GM12878 (cell line): ENCODE data around the gene C19orf12. TPM values are rescaled to one million over a fixed set of nuclear protein-coding genes. Genes with fewer than 3 reads are reported as not detected.
A peak's percentile ranks its signal among the peaks of the same experiment; 100 is the strongest.
"Not testable (repeated sequence)": the region's sequence is repeated elsewhere in the genome, so short reads cannot be mapped to it uniquely, and the experiment has no call there.

Experiments
- ATAC-seq: fragments of 200-7000 bp; cut with Tn5 transposase; 3 replicates; pipeline ENCODE4 v1.9.1; 2020; ENCODE audit warnings: mild to moderate bottlenecking, moderate library complexity
- BruUV-seq: library from RNA; stranded (reverse); fragments of 400-500 nt; replicated peaks from 2 replicates; lab custom pipeline; 2021; lab: Mats Ljungman, UMichigan
- CTCF ChIA-PET: fragments of 300-600 bp; sonication (Branson Sonifier 250); formaldehyde crosslinking; extraction: SDS; loops from one replicate; lab custom pipeline; 2021; ENCODE audit warnings: inconsistent platforms; lab: Yijun Ruan, JAX
- POLR2A ChIA-PET: fragments of 350-600 bp; formaldehyde crosslinking; extraction: SDS; loops from one replicate; lab custom pipeline; 2021; ENCODE audit warnings: inconsistent platforms; lab: Charles Lee
- RAD21 ChIA-PET: fragments of 300-600 bp; sonication (Branson Sonifier 250); formaldehyde crosslinking; loops from one replicate; lab custom pipeline; 2023; ENCODE audit warnings: antibody characterized with exemption; ENCODE audit not compliant: unreplicated experiment; lab: Charles Lee
- SMC1A ChIA-PET: fragments of 300-600 bp; sonication (Branson Sonifier 250); formaldehyde crosslinking; loops from one replicate; lab custom pipeline; 2023; ENCODE audit not compliant: unreplicated experiment, uncharacterized antibody; lab: Charles Lee
- DNase-seq: peaks from one replicate; pipeline ENCODE4 v3.0.0-alpha.2; 2011; ENCODE audit warnings: low read depth, low spot score
- FAIRE-seq: peaks from 3 replicates; lab custom pipeline; 2011; peaks lifted over from hg19 to GRCh38; lab: Jason Lieb, UNC
- H2AFZ ChIP-seq: 2 replicates; pipeline ENCODE4 v1.6.0; 2011; ENCODE audit warnings: low read depth, low read length, control low read depth; ENCODE audit not compliant: control insufficient read depth
- H3K27ac ChIP-seq: 2 replicates; pipeline ENCODE4 v1.5.1; 2011; ENCODE audit warnings: control low read depth; ENCODE audit not compliant: control insufficient read depth, insufficient read depth
- H3K27me3 ChIP-seq, 2 experiments: replicated peaks in 1 of 2; 2 replicates each; pipeline versions ENCODE4 v1.6.0 to v1.6.1; 2011; ENCODE audit warnings: low read length in 1 of 2; ENCODE audit not compliant: control insufficient read depth in 2 of 2, insufficient read depth in 2 of 2
- H3K36me3 ChIP-seq, 2 experiments: 2 replicates each; pipeline ENCODE4 v1.5.1; 2011; ENCODE audit warnings: low read length in 1 of 2; ENCODE audit not compliant: control insufficient read depth in 2 of 2, insufficient read depth in 2 of 2
- H3K4me1 ChIP-seq: 2 replicates; pipeline ENCODE4 v1.6.1; 2011; ENCODE audit warnings: mild to moderate bottlenecking, low read length, moderate library complexity, mixed read lengths; ENCODE audit not compliant: control insufficient read depth, insufficient read depth
- H3K4me2 ChIP-seq: 2 replicates; pipeline ENCODE4 v1.6.0; 2011; ENCODE audit warnings: control low read depth; ENCODE audit not compliant: control insufficient read depth, insufficient read depth
- H3K4me3 ChIP-seq: fragments of 200-600 bp; sonication (generic); 2 replicates; pipeline ENCODE4 v1.5.1; 2016
- H3K79me2 ChIP-seq: 2 replicates; pipeline ENCODE4 v1.6.0; 2011; ENCODE audit warnings: low read length; ENCODE audit not compliant: control insufficient read depth, insufficient read depth
- H3K9ac ChIP-seq: 2 replicates; pipeline ENCODE4 v1.8.0; 2011; ENCODE audit warnings: low read length, control low read depth, mixed read lengths; ENCODE audit not compliant: control insufficient read depth, insufficient read depth
- H3K9me3 ChIP-seq: replicated peaks from 3 replicates; pipeline ENCODE4 v1.5.1; 2011; ENCODE audit warnings: mild to moderate bottlenecking, low read length; ENCODE audit not compliant: control insufficient read depth, insufficient read depth
- H4K20me1 ChIP-seq: 2 replicates; pipeline ENCODE4 v1.6.0; 2011; ENCODE audit not compliant: control insufficient read depth, insufficient read depth
- PAX5 ChIP-seq: IDR thresholded peaks from 2 replicates; pipeline ENCODE4 v1.6.1; 2011; ENCODE audit warnings: low read depth, low read length, borderline replicate concordance
- RFX5 ChIP-seq: IDR thresholded peaks from 2 replicates; pipeline ENCODE4 v1.6.1; 2011; ENCODE audit warnings: low read depth, low read length, improper control_type of control experiment
- TCF3 ChIP-seq: IDR thresholded peaks from 2 replicates; pipeline ENCODE4 v1.6.1; 2012; ENCODE audit warnings: low read depth, mild to moderate bottlenecking, low read length, borderline replicate concordance; ENCODE audit not compliant: insufficient read depth
- YY1 ChIP-seq: IDR thresholded peaks from 2 replicates; pipeline ENCODE4 v1.6.1; 2011; ENCODE audit warnings: low read depth, mild to moderate bottlenecking, low read length
- WGBS: methylation state at CpG from one replicate; pipeline ENCODE4 v1.1.6; 2016; ENCODE audit warnings: low lambda C conversion rate; ENCODE audit not compliant: insufficient replicate concordance, insufficient coverage; ENCODE audit errors: missing lambda C conversion rate; 5-methylcytosine and 5-hydroxymethylcytosine counted together
- in situ Hi-C: fragments of 300-500 bp; cut with MboI; formaldehyde crosslinking; loops from 9 replicates; pipeline ENCODE4 v1.14.3; 2018; ENCODE audit warnings: mixed read lengths
- intact Hi-C: fragments of 100-400 bp; cut with micrococcal nuclease; formaldehyde crosslinking; loops from one replicate; pipeline ENCODE4 v1.14.2; 2022; ENCODE audit not compliant: unreplicated experiment
- polyA plus RNA-seq, 11 experiments: library from polyadenylated mRNA; depleted of rRNA in 4 of 11; unstranded in 6 of 11; stranded (reverse) in 5 of 11; fragments of >200 nt; fragmentation: Nextera tagmentation in 4 of 11; fragmentation: Illumina TruSeq in 1 of 11; extraction: Ambion mirVana in 4 of 11; extraction: Trizol in 1 of 11; gene quantifications; 1 replicate in 1 of 11; 2 replicates in 10 of 11; pipeline versions ENCODE4 v1.2.1 to v1.2.3, GENCODE V29; 2011 to 2016; ENCODE audit warnings: inconsistent platforms in 2 of 11, missing spikeins in 2 of 11, low read depth in 1 of 11
- total RNA-seq, 4 experiments: library from RNA; depleted of rRNA in 3 of 4; stranded (reverse); fragments of >200 nt in 3 of 4; fragmentation: Illumina TruSeq in 1 of 4; extraction: Trizol in 1 of 4; gene quantifications; 2 replicates each; pipeline versions ENCODE4 v1.2.1 to v1.2.3, GENCODE V29; 2013 to 2021
- TF ChIP-seq, protein P1 (sequence below): fragments of 450-650 bp; IDR thresholded peaks from 2 replicates; pipeline ENCODE4 v1.6.1; 2017; ENCODE audit warnings: mild to moderate bottlenecking, moderate library complexity
- TF ChIP-seq, protein P2 (sequence below): IDR thresholded peaks from 2 replicates; pipeline ENCODE4 v1.6.1; 2011; ENCODE audit warnings: low read depth, mild to moderate bottlenecking, low read length, moderate library complexity, borderline replicate concordance; ENCODE audit errors: extremely low read depth
- TF ChIP-seq, protein P3 (sequence below): fragments of 450-650 bp; IDR thresholded peaks from 2 replicates; pipeline ENCODE4 v1.6.1; 2016; ENCODE audit warnings: mild to moderate bottlenecking

C19orf12 gene
- total and polyA plus RNA-seq, 10 of the 15 experiments (the other 5 are each of a cell fraction or from before 2014, with no cell fraction given) = 2.3 to 23.5 (median 20.3) TPM

DNA sequence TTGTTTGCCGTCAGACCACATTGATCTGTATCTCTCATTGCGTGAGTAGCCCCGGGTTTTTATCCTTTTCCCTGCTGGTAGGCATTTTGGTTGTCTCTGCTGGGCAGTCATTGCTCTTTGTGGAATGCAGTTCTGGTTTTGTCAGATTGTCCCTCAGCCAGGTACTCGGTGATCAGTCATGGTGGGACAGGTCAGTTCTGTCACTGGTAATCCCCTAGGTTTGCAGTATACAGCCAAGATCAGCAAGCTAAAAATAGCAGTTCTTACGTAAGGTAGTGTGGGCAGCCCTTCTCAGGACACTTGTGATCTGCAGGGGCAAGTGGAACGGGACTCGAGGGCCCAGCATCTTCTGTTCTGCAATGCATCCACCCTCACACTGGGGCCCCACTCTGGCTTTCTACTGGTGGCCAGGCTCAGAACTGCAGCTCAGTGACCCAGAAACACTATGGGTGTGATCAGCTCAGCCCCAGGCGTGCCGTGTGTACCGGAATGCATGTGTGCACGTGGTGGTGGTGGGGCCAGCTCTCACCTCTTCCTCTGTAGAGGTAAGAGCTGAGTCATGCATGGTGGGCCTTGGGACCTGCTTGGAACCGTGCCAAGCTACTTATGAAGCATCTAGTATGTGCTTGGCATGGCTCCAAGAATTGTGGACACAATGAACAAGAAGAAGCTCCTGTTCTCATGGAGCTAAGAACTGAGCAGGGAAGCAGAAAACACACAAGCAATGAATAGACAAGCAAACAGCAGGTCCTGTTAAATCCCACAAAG is 43.5 kb downstream of the C19orf12 start (continued):
- TF ChIP-seq TCF3 (0 out of 2 replicates have a peak, but pooled peaks have one; percentile 12), YY1 (no peak), PAX5 (peak; percentile 90), RFX5 (no peak)
- TF ChIP-seq, protein P1, sequence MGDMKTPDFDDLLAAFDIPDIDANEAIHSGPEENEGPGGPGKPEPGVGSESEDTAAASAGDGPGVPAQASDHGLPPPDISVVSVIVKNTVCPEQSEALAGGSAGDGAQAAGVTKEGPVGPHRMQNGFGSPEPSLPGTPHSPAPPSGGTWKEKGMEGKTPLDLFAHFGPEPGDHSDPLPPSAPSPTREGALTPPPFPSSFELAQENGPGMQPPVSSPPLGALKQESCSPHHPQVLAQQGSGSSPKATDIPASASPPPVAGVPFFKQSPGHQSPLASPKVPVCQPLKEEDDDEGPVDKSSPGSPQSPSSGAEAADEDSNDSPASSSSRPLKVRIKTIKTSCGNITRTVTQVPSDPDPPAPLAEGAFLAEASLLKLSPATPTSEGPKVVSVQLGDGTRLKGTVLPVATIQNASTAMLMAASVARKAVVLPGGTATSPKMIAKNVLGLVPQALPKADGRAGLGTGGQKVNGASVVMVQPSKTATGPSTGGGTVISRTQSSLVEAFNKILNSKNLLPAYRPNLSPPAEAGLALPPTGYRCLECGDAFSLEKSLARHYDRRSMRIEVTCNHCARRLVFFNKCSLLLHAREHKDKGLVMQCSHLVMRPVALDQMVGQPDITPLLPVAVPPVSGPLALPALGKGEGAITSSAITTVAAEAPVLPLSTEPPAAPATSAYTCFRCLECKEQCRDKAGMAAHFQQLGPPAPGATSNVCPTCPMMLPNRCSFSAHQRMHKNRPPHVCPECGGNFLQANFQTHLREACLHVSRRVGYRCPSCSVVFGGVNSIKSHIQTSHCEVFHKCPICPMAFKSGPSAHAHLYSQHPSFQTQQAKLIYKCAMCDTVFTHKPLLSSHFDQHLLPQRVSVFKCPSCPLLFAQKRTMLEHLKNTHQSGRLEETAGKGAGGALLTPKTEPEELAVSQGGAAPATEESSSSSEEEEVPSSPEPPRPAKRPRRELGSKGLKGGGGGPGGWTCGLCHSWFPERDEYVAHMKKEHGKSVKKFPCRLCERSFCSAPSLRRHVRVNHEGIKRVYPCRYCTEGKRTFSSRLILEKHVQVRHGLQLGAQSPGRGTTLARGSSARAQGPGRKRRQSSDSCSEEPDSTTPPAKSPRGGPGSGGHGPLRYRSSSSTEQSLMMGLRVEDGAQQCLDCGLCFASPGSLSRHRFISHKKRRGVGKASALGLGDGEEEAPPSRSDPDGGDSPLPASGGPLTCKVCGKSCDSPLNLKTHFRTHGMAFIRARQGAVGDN = peak; percentile 89
- TF ChIP-seq, protein P2, sequence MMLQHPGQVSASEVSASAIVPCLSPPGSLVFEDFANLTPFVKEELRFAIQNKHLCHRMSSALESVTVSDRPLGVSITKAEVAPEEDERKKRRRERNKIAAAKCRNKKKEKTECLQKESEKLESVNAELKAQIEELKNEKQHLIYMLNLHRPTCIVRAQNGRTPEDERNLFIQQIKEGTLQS = no peak

DNA sequence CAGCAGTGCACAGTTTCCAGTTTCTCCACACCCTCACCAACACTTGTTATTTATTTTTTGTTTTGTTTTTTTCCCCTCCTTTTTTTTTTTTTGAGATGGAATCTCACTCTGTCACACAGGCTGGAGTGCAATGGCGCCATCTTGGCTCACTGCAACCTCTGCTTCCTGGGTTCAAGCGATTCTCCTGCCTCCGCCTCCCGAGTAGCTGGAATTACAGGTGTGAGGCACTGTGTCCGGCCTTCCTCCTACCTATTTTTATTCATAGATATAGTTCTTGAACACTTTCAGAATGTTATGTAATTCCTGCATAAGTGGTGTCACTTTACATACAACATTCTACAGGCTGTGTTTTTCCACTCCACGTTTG is 44.1 kb downstream of the C19orf12 start:
- H3K27me3 ChIP-seq, DNase-seq, H3K9ac ChIP-seq, H3K9me3 ChIP-seq, ATAC-seq, H2AFZ ChIP-seq, in situ Hi-C loops, intact Hi-C loops, BruUV-seq, H4K20me1 ChIP-seq: not testable (repeated sequence)
- peak; percentile 13 for FAIRE-seq
- Histone ChIP-seq H3K36me3 (peaks cover 8 to 24% of the 10 kb centered on the region in 2 experiments), H3K27ac (peak overlapping the region; percentile 89), H3K4me2 (peak overlapping the region; percentile 77), H3K79me2 (peaks cover 79% of the 10 kb centered on the region), H3K4me3 (peak overlapping the region; percentile 59; the same call in 1 of the 2 replicates), H3K4me1 (peaks cover 65% of the 10 kb centered on the region)
- TF ChIP-seq, protein P3, sequence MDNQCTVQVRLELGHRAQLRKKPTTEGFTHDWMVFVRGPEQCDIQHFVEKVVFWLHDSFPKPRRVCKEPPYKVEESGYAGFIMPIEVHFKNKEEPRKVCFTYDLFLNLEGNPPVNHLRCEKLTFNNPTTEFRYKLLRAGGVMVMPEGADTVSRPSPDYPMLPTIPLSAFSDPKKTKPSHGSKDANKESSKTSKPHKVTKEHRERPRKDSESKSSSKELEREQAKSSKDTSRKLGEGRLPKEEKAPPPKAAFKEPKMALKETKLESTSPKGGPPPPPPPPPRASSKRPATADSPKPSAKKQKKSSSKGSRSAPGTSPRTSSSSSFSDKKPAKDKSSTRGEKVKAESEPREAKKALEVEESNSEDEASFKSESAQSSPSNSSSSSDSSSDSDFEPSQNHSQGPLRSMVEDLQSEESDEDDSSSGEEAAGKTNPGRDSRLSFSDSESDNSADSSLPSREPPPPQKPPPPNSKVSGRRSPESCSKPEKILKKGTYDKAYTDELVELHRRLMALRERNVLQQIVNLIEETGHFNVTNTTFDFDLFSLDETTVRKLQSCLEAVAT = 0 out of 2 replicates have a peak, but pooled peaks have one; percentile 31
- CTCF ChIA-PET = interaction anchor here (0.9 to 3.6 kb wide), 6 partner anchors 23 to 65 kb away, joined by 4 to 45 read pairs (median 8); partner anchors contain the start of genes C19orf12 and POP4
- RAD21 ChIA-PET = interaction anchor here (1.1 to 3.0 kb wide), 6 partner anchors 33 to 65 kb away, joined by 3 to 22 read pairs (median 11); partner anchors contain the start of genes C19orf12 and POP4
- 84% methylated on average over 5 of the region's 6 CpGs for WGBS
- POLR2A ChIA-PET = interaction anchor here (2.8 kb wide), 1 partner anchor 65 kb away, joined by 7 read pairs; the partner anchor contains the start of gene POP4
- SMC1A ChIA-PET = interaction anchor here (1.5 to 4.0 kb wide), 4 partner anchors 10 to 64 kb away, joined by 3 to 22 read pairs (median 13); partner anchors contain the start of genes C19orf12 and POP4
